ENCODE measurements around the gene LRRC46.

LRRC46 gene

GRCh38 chr17:47831003-47831933, at the start of gene LRRC46, which contains the start of gene MRPL10:
Gene LRRC46, plus strand, starts transcription at chr17:47831670. Its CDS starts 320 bp downstream, at chr17:47831990.
Gene MRPL10, minus strand, starts transcription at chr17:47831541. Its CDS starts 30 bp downstream, at chr17:47831511.
- peak; percentile 86 for DNase-seq (ENCODE audit: low read depth)

- no peak for DNase-seq (ENCODE audit: low read depth)
These were observed 45.8 kb upstream of the LRRC46 start for GRCh38 chr17:47785538-47786123.

- DNase-seq (ENCODE audit: low read depth): peak; percentile 23
These were observed 41.6 kb upstream of the LRRC46 start for GRCh38 chr17:47789611-47790561.

GRCh38 chr17:47791025-47791424, 40.4 kb upstream of the LRRC46 start:
- DNase-seq (ENCODE audit: low read depth): no peak

- no peak for DNase-seq (ENCODE audit: low read depth)
These were observed 39.0 kb upstream of the LRRC46 start for GRCh38 chr17:47792457-47792856.

GRCh38 chr17:47792979-47793378, 38.5 kb upstream of the LRRC46 start:
- no peak for DNase-seq (ENCODE audit: low read depth)

GRCh38 chr17:47797797-47798196, 33.7 kb upstream of the LRRC46 start:
- no peak for DNase-seq (ENCODE audit: low read depth)

- DNase-seq (ENCODE audit: low read depth): no peak
These were observed 30.8 kb upstream of the LRRC46 start for GRCh38 chr17:47800686-47801085.

GRCh38 chr17:47801176-47801765, 30.2 kb upstream of the LRRC46 start:
- no peak for DNase-seq (ENCODE audit: low read depth)

GRCh38 chr17:47801906-47802305, 29.6 kb upstream of the LRRC46 start:
- DNase-seq (ENCODE audit: low read depth): no peak

- peak; percentile 41 for DNase-seq (ENCODE audit: low read depth)
These were observed 29.0 kb upstream of the LRRC46 start for GRCh38 chr17:47802341-47803022.

GRCh38 chr17:47803201-47803600, 28.3 kb upstream of the LRRC46 start:
- no peak for DNase-seq (ENCODE audit: low read depth)

GRCh38 chr17:47803751-47804150, 27.7 kb upstream of the LRRC46 start:
- DNase-seq (ENCODE audit: low read depth): no peak

- no peak for DNase-seq (ENCODE audit: low read depth)
These were observed 27.0 kb upstream of the LRRC46 start for GRCh38 chr17:47804461-47804860.

GRCh38 chr17:47806026-47806912, 25.2 kb upstream of the LRRC46 start:
- DNase-seq (ENCODE audit: low read depth): no peak

- no peak for DNase-seq (ENCODE audit: low read depth)
These were observed 24.6 kb upstream of the LRRC46 start for GRCh38 chr17:47806913-47807255.

GRCh38 chr17:47807421-47807820, 24.0 kb upstream of the LRRC46 start:
- no peak for DNase-seq (ENCODE audit: low read depth)

- DNase-seq (ENCODE audit: low read depth): no peak
These were observed 23.2 kb upstream of the LRRC46 start for GRCh38 chr17:47808036-47808829.

GRCh38 chr17:47808830-47809480, 22.5 kb upstream of the LRRC46 start:
- DNase-seq (ENCODE audit: low read depth): no peak

Measured in activated T-cell treated with anti-CD3 and anti-CD28 coated beads for 1 hour (primary cell).